GM12874 (cell line): ENCODE data around the gene CEP70.

Experiments
- TF ChIP-seq, protein P1 (sequence below): IDR thresholded peaks from 2 replicates; pipeline ENCODE4 v1.5.1; 2011; ENCODE audit warnings: low read depth, mild to moderate bottlenecking, control low read depth, low read length, moderate library complexity; ENCODE audit not compliant: insufficient read depth

The CEP70 gene

GRCh38 chr3:138498991-138499390 lies 95.1 kb downstream of the CEP70 start:
- TF ChIP-seq, protein P1, sequence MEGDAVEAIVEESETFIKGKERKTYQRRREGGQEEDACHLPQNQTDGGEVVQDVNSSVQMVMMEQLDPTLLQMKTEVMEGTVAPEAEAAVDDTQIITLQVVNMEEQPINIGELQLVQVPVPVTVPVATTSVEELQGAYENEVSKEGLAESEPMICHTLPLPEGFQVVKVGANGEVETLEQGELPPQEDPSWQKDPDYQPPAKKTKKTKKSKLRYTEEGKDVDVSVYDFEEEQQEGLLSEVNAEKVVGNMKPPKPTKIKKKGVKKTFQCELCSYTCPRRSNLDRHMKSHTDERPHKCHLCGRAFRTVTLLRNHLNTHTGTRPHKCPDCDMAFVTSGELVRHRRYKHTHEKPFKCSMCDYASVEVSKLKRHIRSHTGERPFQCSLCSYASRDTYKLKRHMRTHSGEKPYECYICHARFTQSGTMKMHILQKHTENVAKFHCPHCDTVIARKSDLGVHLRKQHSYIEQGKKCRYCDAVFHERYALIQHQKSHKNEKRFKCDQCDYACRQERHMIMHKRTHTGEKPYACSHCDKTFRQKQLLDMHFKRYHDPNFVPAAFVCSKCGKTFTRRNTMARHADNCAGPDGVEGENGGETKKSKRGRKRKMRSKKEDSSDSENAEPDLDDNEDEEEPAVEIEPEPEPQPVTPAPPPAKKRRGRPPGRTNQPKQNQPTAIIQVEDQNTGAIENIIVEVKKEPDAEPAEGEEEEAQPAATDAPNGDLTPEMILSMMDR: no peak

DNA sequence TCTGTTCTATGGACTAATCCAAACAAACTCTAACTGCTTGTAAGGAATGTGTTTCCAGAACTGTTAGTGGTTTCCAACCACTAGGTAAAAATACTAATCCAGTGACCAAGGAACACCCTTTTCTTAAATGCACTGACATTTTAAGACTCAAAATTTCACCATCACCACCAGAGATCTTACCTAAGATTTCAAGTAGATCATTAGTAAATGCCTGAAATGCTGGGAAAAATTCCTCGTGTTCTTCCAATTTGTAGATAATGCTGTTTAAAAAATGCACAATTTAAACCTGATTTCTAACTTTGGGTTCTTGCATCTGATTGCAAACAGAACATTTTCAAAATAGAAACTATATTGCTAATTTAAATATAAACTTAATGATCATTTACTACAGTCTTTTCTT lies 96.2 kb downstream of the CEP70 start:
- TF ChIP-seq, protein P1: no peak

DNA sequence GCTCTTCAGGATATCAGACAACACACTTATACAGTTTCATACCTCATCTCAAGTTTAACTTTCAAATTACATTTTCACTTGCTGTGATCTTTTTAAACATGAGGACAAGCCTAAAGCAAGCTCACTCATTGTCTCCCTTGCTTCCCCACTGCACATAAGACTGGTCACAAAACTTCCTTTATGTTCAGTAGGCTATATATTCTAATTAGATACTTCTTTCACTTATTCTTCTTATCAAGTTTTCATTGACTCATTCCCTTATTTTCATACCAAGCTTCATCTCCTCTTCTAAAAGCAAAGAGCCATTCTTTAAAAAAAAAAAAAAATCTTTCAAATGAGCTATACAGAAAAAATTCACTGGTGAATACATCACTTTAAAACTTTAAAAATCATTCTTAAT lies 97.0 kb downstream of the CEP70 start:
- TF ChIP-seq, protein P1: no peak

GRCh38 chr3:138496436-138496835 lies 97.6 kb downstream of the CEP70 start:
- TF ChIP-seq, protein P1: no peak

GRCh38 chr3:138494607-138494929 lies 99.5 kb downstream of the CEP70 start:
- TF ChIP-seq, protein P1: no peak

DNA sequence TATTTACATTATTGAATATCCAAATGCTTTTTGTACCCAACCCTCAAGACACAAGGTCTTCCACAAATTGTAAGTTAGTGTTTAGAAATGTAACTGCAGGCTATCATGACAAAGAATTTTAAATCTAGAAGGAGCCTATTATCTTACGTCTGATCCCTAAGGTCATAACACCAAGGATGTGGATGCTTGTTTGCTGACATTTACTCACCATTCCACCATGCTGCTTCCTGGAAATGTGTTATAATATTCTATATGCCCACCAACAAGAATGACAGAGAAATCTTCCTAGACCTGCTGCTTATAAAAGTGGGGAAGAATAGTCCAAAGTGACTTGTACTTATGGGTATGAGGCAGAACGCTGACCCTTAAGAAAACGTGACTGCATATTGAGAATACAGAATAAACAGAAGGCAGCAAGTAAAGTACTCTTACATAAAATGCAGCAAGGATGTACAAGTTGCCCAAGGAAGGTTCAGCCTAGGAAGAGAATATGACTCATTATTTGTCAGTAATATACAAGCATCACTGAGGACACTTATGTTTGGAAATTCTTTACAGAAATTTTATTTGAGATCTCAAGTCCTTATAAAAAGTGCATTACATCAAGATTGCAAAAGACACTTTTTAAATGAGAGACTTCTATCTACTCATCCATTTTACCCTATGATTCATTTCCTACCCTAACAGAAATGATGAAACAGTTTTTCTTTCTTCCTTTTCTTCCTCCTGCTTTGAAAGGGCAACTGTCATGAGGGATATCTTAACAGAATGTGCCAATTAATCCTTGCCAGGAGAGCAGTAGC lies 100.1 kb downstream of the CEP70 start:
- TF ChIP-seq, protein P1: no peak

DNA sequence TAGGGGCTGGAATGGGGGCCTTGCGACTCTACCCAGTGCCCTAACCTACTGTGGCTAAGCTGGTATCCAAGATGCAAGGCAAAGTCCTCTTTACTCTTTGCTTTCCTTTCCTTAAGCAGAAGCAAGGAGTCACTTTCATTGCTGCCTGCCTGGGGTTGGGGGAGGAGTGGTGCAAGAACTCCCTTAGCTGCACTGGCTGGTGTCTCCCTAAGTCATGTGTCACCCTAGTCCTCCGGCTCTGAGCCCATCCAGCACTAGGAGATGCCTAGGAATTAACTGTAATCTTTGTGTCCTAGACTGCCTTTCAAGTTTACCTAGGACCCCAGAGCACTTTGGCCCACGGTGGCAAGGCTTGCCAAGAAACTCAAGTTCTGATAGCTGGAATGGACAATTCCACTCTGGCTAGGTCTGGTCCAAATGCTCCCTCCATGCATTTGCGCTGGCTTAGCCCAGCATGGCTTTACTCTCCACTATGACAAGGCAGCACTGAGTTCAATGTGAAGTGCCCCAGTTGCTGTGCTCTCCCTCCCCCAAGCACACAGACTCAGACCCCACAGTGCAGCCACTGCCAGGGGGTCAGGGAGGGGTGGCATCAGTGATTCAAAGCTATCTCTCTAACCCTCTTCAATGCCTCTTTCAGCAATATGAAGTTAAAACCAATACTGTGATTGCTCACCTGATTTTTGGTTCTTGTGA lies 100.9 kb downstream of the CEP70 start:
- TF ChIP-seq, protein P1: no peak
